MG63 (cell line): ENCODE measurements around the gene COL15A1. TPM values are rescaled to one million over a fixed set of nuclear protein-coding genes. Genes with fewer than 3 reads are reported as not detected.
"Not testable (repeated sequence)": the region's sequence is repeated elsewhere in the genome, so short reads cannot be mapped to it uniquely, and the experiment has no call there.

Source experiments
- DNase-seq: peaks from one replicate; pipeline ENCODE4 v3.0.0-alpha.2; 2020
- H3K27me3 ChIP-seq: fragments of 250-450 bp; sonication (Bioruptor Pico); 2 replicates; pipeline ENCODE4 v1.5.1; 2020; ENCODE audit warnings: mild to moderate bottlenecking, moderate library complexity
- H3K36me3 ChIP-seq: fragments of 250-450 bp; sonication (Bioruptor Pico); 2 replicates; pipeline ENCODE4 v1.5.1; 2020; ENCODE audit warnings: mild to moderate bottlenecking, moderate library complexity
- H3K4me3 ChIP-seq: fragments of 250-450 bp; sonication (Bioruptor Pico); 2 replicates; pipeline ENCODE4 v1.5.1; 2020; ENCODE audit warnings: mild to moderate bottlenecking, moderate library complexity
- H3K9me3 ChIP-seq: fragments of 250-450 bp; sonication (Bioruptor Pico); 2 replicates; pipeline ENCODE4 v1.5.1; 2020; ENCODE audit warnings: mild to moderate bottlenecking, moderate library complexity
- total RNA-seq: library from RNA; depleted of rRNA; stranded (reverse); fragments of >200 nt; shearing (Covaris generic); gene quantifications from 2 replicates; pipeline ENCODE4 v1.2.3, GENCODE V29; 2014; ENCODE audit warnings: low replicate concordance

Gene COL15A1
- total RNA-seq, 1 experiment from 2014 or later, result 1.2 TPM

DNA sequence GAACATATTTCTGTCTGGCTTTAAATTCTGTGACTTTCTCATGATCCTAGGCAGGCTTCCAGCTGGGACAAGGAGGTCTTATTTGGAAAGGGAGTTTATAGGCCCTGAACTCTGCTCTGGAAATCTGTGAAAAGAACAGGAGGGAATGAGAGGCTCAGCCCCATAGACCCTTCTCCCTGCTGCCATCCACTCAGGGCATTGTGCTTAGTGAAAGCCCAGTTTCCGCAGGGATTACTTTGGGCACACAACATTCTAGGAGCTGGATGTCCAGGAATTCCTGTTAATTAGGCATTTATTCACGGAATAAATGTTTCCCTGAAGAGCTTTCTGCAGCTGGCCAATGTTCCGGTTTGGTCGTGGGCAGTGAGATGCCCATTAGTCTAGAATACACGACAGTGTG, 32.7 kb upstream of the COL15A1 start:
- Histone ChIP-seq H3K9me3 (no peaks in the 10 kb centered on the region), H3K4me3 (no peak overlapping the region), H3K36me3 (no peaks in the 10 kb centered on the region), H3K27me3 (no peaks in the 10 kb centered on the region)
- no peak for DNase-seq

GRCh38 chr9:98911738-98912137, 32.0 kb upstream of the COL15A1 start:
- H3K27me3 ChIP-seq, DNase-seq, H3K9me3 ChIP-seq, H3K4me3 ChIP-seq, H3K36me3 ChIP-seq: not testable (repeated sequence)

DNA sequence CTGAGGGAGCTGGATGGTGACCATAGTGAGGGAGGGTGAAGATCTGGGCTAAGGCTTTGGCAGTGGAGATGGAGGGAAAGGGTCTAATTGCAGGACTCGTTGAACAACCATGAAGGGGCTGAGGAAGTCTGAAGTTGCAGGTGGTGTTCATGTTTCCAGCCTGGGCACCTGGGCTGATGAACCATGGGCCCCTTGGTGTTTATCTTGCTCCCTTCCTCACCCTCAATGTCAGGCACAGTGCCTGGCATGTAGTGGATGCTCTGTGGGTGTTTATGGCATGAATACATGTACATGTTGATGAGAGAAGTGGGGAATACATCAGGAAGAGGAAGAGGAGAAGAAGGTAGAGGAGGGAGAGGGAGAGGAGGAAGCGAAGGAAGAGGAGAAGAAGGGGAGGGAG, 31.3 kb upstream of the COL15A1 start:
- Histone ChIP-seq H3K4me3 (no peak overlapping the region), H3K36me3 (no peaks in the 10 kb centered on the region), H3K27me3 (no peaks in the 10 kb centered on the region), H3K9me3 (no peaks in the 10 kb centered on the region)
- DNase-seq, result no peak

DNA sequence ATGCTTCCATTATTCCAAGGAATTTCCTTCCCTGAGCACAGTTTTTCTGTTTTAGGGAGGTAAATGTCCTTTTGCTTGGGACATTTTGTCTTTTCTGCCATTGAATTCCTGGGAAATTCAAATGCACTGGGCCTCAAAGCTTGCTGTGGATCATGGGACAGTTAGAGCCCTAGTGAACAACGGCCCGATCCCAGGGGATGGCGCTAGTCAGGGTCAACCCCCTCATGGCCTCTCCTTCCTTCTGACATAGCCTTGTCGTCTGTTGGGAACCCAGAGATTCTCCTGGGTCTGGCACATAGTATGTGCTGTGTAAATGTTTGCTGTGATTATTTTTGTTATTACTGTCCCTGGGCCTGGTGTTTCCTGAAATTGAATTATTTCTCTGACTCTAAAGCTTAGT, 30.7 kb upstream of the COL15A1 start:
- H3K4me3 ChIP-seq, result no peak overlapping the region
- H3K36me3 ChIP-seq, result no peaks in the 10 kb centered on the region
- H3K9me3 ChIP-seq, result no peaks in the 10 kb centered on the region
- H3K27me3 ChIP-seq, result no peaks in the 10 kb centered on the region
- no peak for DNase-seq

GRCh38 chr9:98913705-98914104, 30.0 kb upstream of the COL15A1 start:
- Histone ChIP-seq H3K27me3 (no peaks in the 10 kb centered on the region), H3K36me3 (no peaks in the 10 kb centered on the region), H3K9me3 (no peaks in the 10 kb centered on the region), H3K4me3 (no peak overlapping the region)
- DNase-seq, result no peak

DNA sequence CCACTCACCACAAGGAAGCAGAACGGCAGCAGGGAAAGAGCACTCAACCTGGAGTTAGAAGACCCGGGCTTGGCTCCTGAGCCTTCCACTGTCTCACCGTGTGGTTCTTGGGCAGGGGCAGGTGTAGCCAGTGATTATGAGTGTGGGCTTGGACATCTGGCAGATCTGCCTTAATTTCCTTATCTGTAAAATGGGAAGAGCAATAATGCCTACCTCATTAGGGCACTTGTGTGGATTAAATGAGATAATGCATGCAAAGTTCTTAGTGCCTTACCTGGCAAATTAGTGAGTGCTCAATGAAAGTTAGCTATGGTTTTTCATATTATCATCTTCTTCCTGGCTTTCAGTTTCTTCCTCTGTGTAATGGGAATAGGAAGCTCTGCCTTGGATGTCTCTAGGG, 28.1 kb upstream of the COL15A1 start:
- Histone ChIP-seq H3K27me3 (no peaks in the 10 kb centered on the region), H3K9me3 (no peaks in the 10 kb centered on the region), H3K4me3 (no peak overlapping the region), H3K36me3 (no peaks in the 10 kb centered on the region)
- DNase-seq, result no peak

DNA sequence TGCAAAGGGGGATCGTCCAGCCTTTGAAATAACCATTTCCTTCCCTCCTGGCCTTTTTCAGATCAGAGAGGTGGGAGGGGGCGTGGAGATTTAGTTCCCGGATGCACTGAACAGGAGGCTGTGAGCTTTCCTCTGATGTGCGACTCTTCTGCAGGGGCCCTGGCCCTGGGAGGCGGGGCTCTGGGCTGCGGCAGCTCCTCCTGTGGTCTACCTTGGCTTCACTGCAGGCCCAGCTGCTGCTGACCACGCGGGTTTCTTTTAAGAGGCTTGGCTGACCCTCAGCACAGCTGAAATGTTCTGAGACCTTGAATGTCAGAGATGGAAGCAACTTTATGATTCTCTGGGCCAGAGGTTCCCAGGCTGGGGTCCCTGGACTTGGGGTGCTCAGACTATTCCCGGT, 27.0 kb upstream of the COL15A1 start:
- H3K9me3 ChIP-seq, result no peaks in the 10 kb centered on the region
- no peak overlapping the region for H3K4me3 ChIP-seq
- H3K27me3 ChIP-seq, result no peaks in the 10 kb centered on the region
- DNase-seq, result peak; percentile 48
- H3K36me3 ChIP-seq, result no peaks in the 10 kb centered on the region

- Histone ChIP-seq H3K4me3 (no peak overlapping the region), H3K36me3 (no peaks in the 10 kb centered on the region), H3K27me3 (no peaks in the 10 kb centered on the region), H3K9me3 (no peaks in the 10 kb centered on the region)
- DNase-seq, result peak; percentile 21
Measured at GRCh38 chr9:98917746-98918487, 25.8 kb upstream of the COL15A1 start.

GRCh38 chr9:98921732-98922131, 22.0 kb upstream of the COL15A1 start:
- Histone ChIP-seq H3K4me3 (no peak overlapping the region), H3K9me3 (no peaks in the 10 kb centered on the region), H3K36me3 (no peaks in the 10 kb centered on the region), H3K27me3 (no peaks in the 10 kb centered on the region)
- no peak for DNase-seq

GRCh38 chr9:98922721-98923435, 20.8 kb upstream of the COL15A1 start:
- H3K36me3 ChIP-seq, result no peaks in the 10 kb centered on the region
- no peak overlapping the region for H3K4me3 ChIP-seq
- no peaks in the 10 kb centered on the region for H3K27me3 ChIP-seq
- no peaks in the 10 kb centered on the region for H3K9me3 ChIP-seq
- no peak for DNase-seq

GRCh38 chr9:98923451-98924123, 20.1 kb upstream of the COL15A1 start:
- no peak for DNase-seq
- Histone ChIP-seq H3K4me3 (no peak overlapping the region), H3K9me3 (no peaks in the 10 kb centered on the region), H3K27me3 (no peaks in the 10 kb centered on the region), H3K36me3 (no peaks in the 10 kb centered on the region)

DNA sequence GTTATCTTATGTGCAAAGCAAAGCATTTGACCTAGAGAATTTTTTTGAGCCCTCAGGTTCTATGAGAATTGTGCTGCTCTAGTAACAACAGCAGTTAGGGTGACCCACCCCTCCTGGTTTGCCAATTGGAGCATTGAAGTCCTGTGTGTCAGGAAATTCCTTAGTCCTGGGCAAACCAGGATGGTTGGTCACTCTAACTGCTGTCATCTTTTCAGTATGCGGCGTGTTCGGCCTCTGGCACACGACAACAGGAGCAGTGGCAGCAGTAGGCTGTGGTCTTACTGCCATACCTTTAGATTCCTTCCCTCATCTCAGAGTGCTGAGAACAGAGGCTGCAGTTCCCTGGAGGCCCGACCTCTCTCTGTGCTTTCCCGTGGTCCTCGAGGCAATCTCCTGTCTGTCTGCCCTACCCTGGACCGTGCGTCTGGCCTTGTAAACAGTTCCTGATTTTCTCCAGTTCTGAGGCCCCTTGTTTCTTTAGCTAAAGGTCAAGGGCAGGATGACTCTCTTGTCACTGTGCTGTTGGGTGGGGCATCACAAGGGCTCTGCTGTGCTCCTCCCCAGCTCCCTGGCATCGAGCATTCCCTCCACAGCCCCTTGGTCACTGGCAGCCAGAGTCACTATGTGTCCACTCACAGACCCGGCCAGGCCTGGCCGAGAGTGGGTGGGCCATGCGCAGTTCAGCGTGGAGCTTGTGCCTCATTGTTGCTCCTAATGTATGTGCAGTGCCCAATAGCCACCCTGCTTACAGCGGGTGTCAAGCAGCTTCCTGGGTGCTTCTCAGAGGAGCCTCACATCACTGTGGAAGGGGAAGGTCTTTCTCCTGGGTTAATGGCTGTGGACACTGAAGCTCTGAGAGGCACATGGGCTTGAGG, 18.5 kb upstream of the COL15A1 start:
- Histone ChIP-seq H3K27me3 (no peaks in the 10 kb centered on the region), H3K36me3 (no peaks in the 10 kb centered on the region), H3K9me3 (no peaks in the 10 kb centered on the region), H3K4me3 (no peak overlapping the region)
- DNase-seq, result no peak

- Histone ChIP-seq H3K36me3 (no peaks in the 10 kb centered on the region), H3K27me3 (no peaks in the 10 kb centered on the region), H3K4me3 (no peak overlapping the region), H3K9me3 (no peaks in the 10 kb centered on the region)
- DNase-seq, result no peak
Measured at GRCh38 chr9:98925956-98926355, 17.8 kb upstream of the COL15A1 start.

GRCh38 chr9:98927724-98928123, 16.0 kb upstream of the COL15A1 start:
- DNase-seq, result no peak
- Histone ChIP-seq H3K36me3 (no peaks in the 10 kb centered on the region), H3K4me3 (no peak overlapping the region), H3K27me3 (no peaks in the 10 kb centered on the region), H3K9me3 (no peaks in the 10 kb centered on the region)

DNA sequence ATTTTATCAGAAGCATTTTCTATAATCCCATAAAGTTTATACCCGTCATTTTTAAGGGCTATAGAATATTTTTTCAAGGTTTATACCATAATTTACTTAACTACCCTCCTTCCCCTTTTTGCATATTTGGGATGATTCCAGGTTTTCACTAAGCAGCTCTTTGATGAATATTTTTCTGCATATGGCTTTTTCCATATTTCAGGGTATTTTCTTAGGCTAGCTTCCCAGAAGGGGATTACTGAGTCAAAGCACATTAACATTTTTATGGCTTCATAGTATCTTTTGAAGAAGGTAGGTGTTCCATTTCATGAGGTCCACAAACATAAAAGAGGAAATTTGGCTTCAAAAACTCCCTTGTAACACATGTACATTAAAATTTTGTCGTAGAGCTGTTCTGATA, 14.6 kb upstream of the COL15A1 start:
- Histone ChIP-seq H3K4me3 (no peak overlapping the region), H3K36me3 (no peaks in the 10 kb centered on the region), H3K9me3 (no peaks in the 10 kb centered on the region), H3K27me3 (no peaks in the 10 kb centered on the region)
- DNase-seq, result no peak

GRCh38 chr9:98929895-98930341, 13.8 kb upstream of the COL15A1 start:
- no peak for DNase-seq
- Histone ChIP-seq H3K36me3 (no peaks in the 10 kb centered on the region), H3K9me3 (no peaks in the 10 kb centered on the region), H3K4me3 (no peak overlapping the region), H3K27me3 (no peaks in the 10 kb centered on the region)

GRCh38 chr9:98930792-98931191, 12.9 kb upstream of the COL15A1 start:
- H3K4me3 ChIP-seq, result no peak overlapping the region
- H3K9me3 ChIP-seq, result no peaks in the 10 kb centered on the region
- no peak for DNase-seq
- H3K27me3 ChIP-seq, result no peaks in the 10 kb centered on the region
- no peaks in the 10 kb centered on the region for H3K36me3 ChIP-seq
